Breast epithelium (tissue), 3 donors: Measurements from ENCODE around the gene IL25.

Experiments
- CTCF ChIP-seq, 3 donors: fragments of 450-650 bp; IDR thresholded peaks; one replicate each; pipeline ENCODE4 v1.5.1; 2016 to 2017; ENCODE audit warnings: antibody characterized with exemption in 3 of 3, mild to moderate bottlenecking in 3 of 3, moderate library complexity in 3 of 3
- POLR2A ChIP-seq: fragments of 450-650 bp; IDR thresholded peaks from one replicate; pipeline ENCODE4 v1.6.1; 2016; ENCODE audit warnings: antibody characterized with exemption, mild to moderate bottlenecking, moderate library complexity

DNA sequence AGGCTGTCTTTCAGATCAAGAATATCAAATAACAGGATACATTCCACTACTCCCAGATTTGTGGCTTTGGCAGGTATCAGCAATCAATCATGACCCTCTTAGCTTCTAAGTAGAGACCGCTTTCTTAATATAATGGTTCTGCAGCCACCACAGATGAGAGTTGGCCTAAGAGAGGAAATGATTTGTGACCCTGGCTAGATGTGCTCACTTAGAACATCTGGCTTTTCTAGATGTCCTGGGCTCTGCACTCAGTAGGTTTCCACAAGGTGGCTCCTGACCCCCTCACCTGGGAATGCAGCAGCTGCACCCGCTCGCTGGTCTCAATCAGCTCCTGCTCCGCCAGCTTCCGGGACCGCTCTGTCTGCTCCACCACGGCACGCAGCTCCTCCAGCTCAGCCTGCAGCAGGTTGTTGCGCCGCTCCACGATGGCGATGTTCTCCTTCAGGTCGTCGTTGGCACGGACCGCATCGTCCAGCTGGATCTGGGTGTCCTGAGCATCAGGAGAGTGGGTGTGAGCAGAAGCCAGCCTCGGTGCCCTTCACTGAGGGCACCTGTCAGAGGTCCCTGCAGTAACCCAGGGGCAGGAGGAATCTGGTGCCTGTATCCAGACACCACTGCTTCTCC lies 13.1 kb downstream of the IL25 start:
- TF ChIP-seq CTCF (IDR thresholded peaks at IDR 0.05) (no peak), POLR2A (no peak)
